AG09309 (cell line): ENCODE measurements around the gene SGK1.
"Not testable (repeated sequence)": the region's sequence is repeated elsewhere in the genome, so short reads cannot be mapped to it uniquely, and the experiment has no call there.

Source experiments
- DNase-seq: peaks from one replicate; pipeline ENCODE4 v3.0.0-alpha.2; 2010; ENCODE audit warnings: low read depth
- H3K4me3 ChIP-seq: 2 replicates; pipeline ENCODE4 v1.5.1; 2011; ENCODE audit warnings: mild to moderate bottlenecking, low read depth, low read length, moderate library complexity; ENCODE audit not compliant: control insufficient read depth
- CTCF ChIP-seq: IDR thresholded peaks from 2 replicates; pipeline ENCODE4 v1.5.1; 2011; ENCODE audit warnings: mild to moderate bottlenecking, low read depth, low read length, inconsistent platforms; ENCODE audit not compliant: insufficient read depth, control insufficient read depth; ENCODE audit errors: missing control alignments

SGK1 gene

GRCh38 chr6:134195164-134195906, 122.6 kb downstream of the SGK1 start:
- no peak overlapping the region for H3K4me3 ChIP-seq
- DNase-seq: no peak
- TF ChIP-seq CTCF: no peak

GRCh38 chr6:134193536-134194498, 124.1 kb downstream of the SGK1 start:
- no peak overlapping the region for H3K4me3 ChIP-seq
- no peak for TF ChIP-seq CTCF
- DNase-seq: no peak

GRCh38 chr6:134192609-134193008, 125.3 kb downstream of the SGK1 start:
- DNase-seq, H3K4me3 ChIP-seq: not testable (repeated sequence)

- no peak for TF ChIP-seq CTCF
- no peak for DNase-seq
- no peak overlapping the region for H3K4me3 ChIP-seq
These were observed 127.0 kb downstream of the SGK1 start for GRCh38 chr6:134190883-134191282.

- H3K4me3 ChIP-seq: no peak overlapping the region
- DNase-seq: no peak
- no peak for TF ChIP-seq CTCF
These were observed 130.2 kb downstream of the SGK1 start for GRCh38 chr6:134187751-134188150.

- no peak for DNase-seq
- no peak overlapping the region for H3K4me3 ChIP-seq
- no peak for TF ChIP-seq CTCF
These were observed 130.8 kb downstream of the SGK1 start for GRCh38 chr6:134187154-134187553.

GRCh38 chr6:134186355-134186754, 131.6 kb downstream of the SGK1 start:
- no peak for DNase-seq

More at GRCh38 chr6:134186355-134186754, 131.6 kb downstream of the SGK1 start:
- no peak for TF ChIP-seq CTCF
- H3K4me3 ChIP-seq: no peak overlapping the region
